GM13977 (cell line): ENCODE measurements around the gene WDR93.

Experiments used
- DNase-seq: peaks from one replicate; pipeline ENCODE4 v3.0.0; 2012; ENCODE audit warnings: low spot score
- CTCF ChIP-seq: IDR thresholded peaks from 2 replicates; pipeline ENCODE4 v1.5.1; 2012; ENCODE audit warnings: mild to moderate bottlenecking, control low read depth; ENCODE audit not compliant: insufficient read depth; ENCODE audit errors: extremely low read depth, missing control alignments
- in situ Hi-C: fragments of 300-500 bp; cut with MboI; formaldehyde crosslinking; loops from one replicate; pipeline ENCODE4 v1.12.0; 2022; ENCODE audit warnings: low sequenced_read_pairs, low pct_unique_long_range_greater_than_20kb, mixed read lengths, inconsistent platforms; ENCODE audit not compliant: unreplicated experiment

The WDR93 gene

GRCh38 chr15:89690276-89691218 lies at the start of gene WDR93, which contains the start of gene PEX11A:
Gene WDR93 (plus strand): TSS chr15:89690811. CDS start chr15:89701747, 10,936 bp downstream.
Gene PEX11A (minus strand): TSS chr15:89690754. CDS start chr15:89690632, 122 bp downstream.
- in situ Hi-C loops, result no loop called here
- no peak for TF ChIP-seq CTCF
- peak; percentile 84 for DNase-seq

- in situ Hi-C loops, result no loop called here
- DNase-seq, result no peak
- TF ChIP-seq CTCF, result no peak
These were observed 49.6 kb upstream of the WDR93 start for GRCh38 chr15:89641053-89641452.

GRCh38 chr15:89642106-89642505 lies 48.5 kb upstream of the WDR93 start:
- in situ Hi-C loops, result no loop called here
- no peak for TF ChIP-seq CTCF
- no peak for DNase-seq

- TF ChIP-seq CTCF, result no peak
- in situ Hi-C loops, result no loop called here
- no peak for DNase-seq
These were observed 44.9 kb upstream of the WDR93 start for GRCh38 chr15:89645680-89646079.

- in situ Hi-C loops, result no loop called here
- no peak for TF ChIP-seq CTCF
These were observed 44.0 kb upstream of the WDR93 start for GRCh38 chr15:89646416-89647141.

GRCh38 chr15:89647191-89647851 lies 43.3 kb upstream of the WDR93 start:
- peak; percentile 88 for DNase-seq
- peak; percentile 85 for TF ChIP-seq CTCF
- in situ Hi-C loops, result no loop called here

More at GRCh38 chr15:89646416-89647141, 44.0 kb upstream of the WDR93 start:
- no peak for DNase-seq
